NB4 (cell line): Measurements from ENCODE around the gene ADARB2.
"Not testable (repeated sequence)": the region's sequence is repeated elsewhere in the genome, so short reads cannot be mapped to it uniquely, and the experiment has no call there.

Source experiments
- DNase-seq: peaks from one replicate; pipeline ENCODE4 v3.0.0; 2010; ENCODE audit warnings: low read depth
- H3K4me3 ChIP-seq: one replicate; pipeline ENCODE4 v1.5.1; 2011; ENCODE audit warnings: mild to moderate bottlenecking, low read depth, low read length, moderate library complexity
- CTCF ChIP-seq: IDR thresholded peaks from one replicate; pipeline ENCODE4 v1.5.1; 2012; ENCODE audit warnings: low read depth, low read length
- MAX ChIP-seq: IDR thresholded peaks from 2 replicates; pipeline ENCODE4 v1.6.1; 2011; ENCODE audit warnings: low read depth, low read length
- MYC ChIP-seq: IDR thresholded peaks from 2 replicates; pipeline ENCODE4 v1.6.1; 2011; ENCODE audit warnings: low read depth, low read length
- POLR2A ChIP-seq: IDR thresholded peaks from 2 replicates; pipeline ENCODE4 v1.6.1; 2011; ENCODE audit warnings: mild to moderate bottlenecking; ENCODE audit not compliant: insufficient read length; ENCODE audit errors: extremely low read depth

ADARB2 gene

GRCh38 chr10:1461016-1461415, 276.3 kb downstream of the ADARB2 start:
- no peak overlapping the region for H3K4me3 ChIP-seq
- TF ChIP-seq CTCF (no peak), MAX (no peak), POLR2A (no peak), MYC (no peak)
- DNase-seq, result no peak

- DNase-seq, H3K4me3 ChIP-seq: not testable (repeated sequence)
Observed at GRCh38 chr10:1459664-1460063, 277.7 kb downstream of the ADARB2 start.

- no peak overlapping the region for H3K4me3 ChIP-seq
- TF ChIP-seq MAX (no peak), CTCF (no peak), POLR2A (no peak), MYC (no peak)
- DNase-seq, result no peak
Observed at GRCh38 chr10:1454951-1455350, 282.4 kb downstream of the ADARB2 start.

GRCh38 chr10:1454428-1454827, 282.9 kb downstream of the ADARB2 start:
- DNase-seq, result no peak
- H3K4me3 ChIP-seq, result no peak overlapping the region
- no peak for TF ChIP-seq MAX
- no peak for TF ChIP-seq CTCF
- TF ChIP-seq MYC, result no peak
- no peak for TF ChIP-seq POLR2A

GRCh38 chr10:1452777-1453176, 284.5 kb downstream of the ADARB2 start:
- no peak overlapping the region for H3K4me3 ChIP-seq
- TF ChIP-seq MYC (no peak), POLR2A (no peak), CTCF (no peak), MAX (no peak)

GRCh38 chr10:1451941-1452340, 285.4 kb downstream of the ADARB2 start:
- TF ChIP-seq POLR2A (no peak), CTCF (no peak)
- DNase-seq, result no peak
- H3K4me3 ChIP-seq, result no peak overlapping the region

More at GRCh38 chr10:1452777-1453176, 284.5 kb downstream of the ADARB2 start:
- no peak for DNase-seq
